LNCaP clone FGC (cell line): ENCODE data around the gene ATXN1.

Experiments
- DNase-seq: peaks from one replicate; pipeline ENCODE4 v3.0.0-alpha.2; 2011; ENCODE audit warnings: low read depth
- H3K4me3 ChIP-seq: 2 replicates; pipeline ENCODE4 v1.5.1; 2011; ENCODE audit warnings: mild to moderate bottlenecking, low read depth, low read length, control low read depth
- TF ChIP-seq, protein P1 (sequence below): IDR thresholded peaks from 2 replicates; pipeline ENCODE4 v1.5.1; 2012; ENCODE audit warnings: mild to moderate bottlenecking; ENCODE audit not compliant: control insufficient read depth, insufficient read depth; ENCODE audit errors: extremely low read depth

The ATXN1 gene

GRCh38 chr6:16361861-16362260 lies 399.4 kb downstream of the ATXN1 start:
- DNase-seq: no peak
- H3K4me3 ChIP-seq: no peak overlapping the region

GRCh38 chr6:16361121-16361520 lies 400.1 kb downstream of the ATXN1 start:
- TF ChIP-seq, protein P1, sequence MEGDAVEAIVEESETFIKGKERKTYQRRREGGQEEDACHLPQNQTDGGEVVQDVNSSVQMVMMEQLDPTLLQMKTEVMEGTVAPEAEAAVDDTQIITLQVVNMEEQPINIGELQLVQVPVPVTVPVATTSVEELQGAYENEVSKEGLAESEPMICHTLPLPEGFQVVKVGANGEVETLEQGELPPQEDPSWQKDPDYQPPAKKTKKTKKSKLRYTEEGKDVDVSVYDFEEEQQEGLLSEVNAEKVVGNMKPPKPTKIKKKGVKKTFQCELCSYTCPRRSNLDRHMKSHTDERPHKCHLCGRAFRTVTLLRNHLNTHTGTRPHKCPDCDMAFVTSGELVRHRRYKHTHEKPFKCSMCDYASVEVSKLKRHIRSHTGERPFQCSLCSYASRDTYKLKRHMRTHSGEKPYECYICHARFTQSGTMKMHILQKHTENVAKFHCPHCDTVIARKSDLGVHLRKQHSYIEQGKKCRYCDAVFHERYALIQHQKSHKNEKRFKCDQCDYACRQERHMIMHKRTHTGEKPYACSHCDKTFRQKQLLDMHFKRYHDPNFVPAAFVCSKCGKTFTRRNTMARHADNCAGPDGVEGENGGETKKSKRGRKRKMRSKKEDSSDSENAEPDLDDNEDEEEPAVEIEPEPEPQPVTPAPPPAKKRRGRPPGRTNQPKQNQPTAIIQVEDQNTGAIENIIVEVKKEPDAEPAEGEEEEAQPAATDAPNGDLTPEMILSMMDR: no peak
- no peak overlapping the region for H3K4me3 ChIP-seq
- DNase-seq: no peak

More at GRCh38 chr6:16361861-16362260, 399.4 kb downstream of the ATXN1 start:
- TF ChIP-seq, protein P1: no peak

GRCh38 chr6:16360365-16360764 lies 400.9 kb downstream of the ATXN1 start:
- DNase-seq: no peak
- TF ChIP-seq, protein P1: no peak
- H3K4me3 ChIP-seq: no peak overlapping the region

DNA sequence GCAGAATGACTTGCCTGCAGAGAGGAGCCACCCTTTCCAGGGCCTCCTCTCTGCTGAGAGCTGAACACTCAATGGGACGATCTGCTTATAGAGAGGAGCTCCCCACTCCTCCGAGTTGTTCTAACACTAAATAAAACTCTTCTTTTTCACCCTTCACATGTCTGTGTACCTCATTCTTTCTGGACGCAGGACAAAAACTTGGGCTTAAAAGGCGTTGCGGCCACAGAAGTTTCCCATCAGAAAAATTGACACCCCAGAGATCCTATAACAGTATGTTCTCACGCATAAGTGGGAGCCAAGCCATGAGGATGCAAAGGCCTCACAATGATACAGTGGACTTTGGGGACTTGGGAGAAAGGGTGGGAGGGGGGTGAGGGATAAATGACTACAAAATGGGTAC lies 401.7 kb downstream of the ATXN1 start:
- TF ChIP-seq, protein P1: no peak
- H3K4me3 ChIP-seq: no peak overlapping the region
- DNase-seq: no peak

DNA sequence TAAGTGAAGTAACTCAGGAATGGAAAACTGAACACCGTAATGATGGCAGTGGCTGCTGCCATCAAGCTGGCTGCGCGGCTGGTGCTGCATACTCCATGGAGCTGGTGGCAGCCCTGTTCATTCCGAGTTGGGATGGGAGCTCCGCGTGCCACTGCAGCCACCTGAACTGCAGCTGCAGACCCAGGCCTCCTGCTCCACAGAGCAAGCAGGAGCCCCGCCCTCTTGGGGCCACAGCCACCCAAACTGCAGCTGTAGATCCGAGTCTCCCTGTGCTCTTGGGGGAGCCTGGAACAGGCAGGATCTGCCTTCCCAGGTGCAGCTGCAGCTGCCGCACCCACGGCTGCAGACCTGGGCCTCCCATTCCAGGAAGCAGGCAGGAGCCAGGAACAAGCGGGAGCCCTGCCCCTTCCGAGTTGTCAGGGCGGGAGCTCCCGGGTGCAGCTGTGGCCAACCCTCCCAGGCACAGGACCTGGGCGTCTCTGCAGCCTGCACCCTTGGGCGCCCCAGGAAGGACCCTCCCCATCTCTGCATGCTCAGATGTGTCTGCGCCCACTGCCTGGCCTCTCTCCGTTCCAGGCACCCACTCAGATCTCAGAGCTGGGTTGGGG lies 402.6 kb downstream of the ATXN1 start:
- no peak for DNase-seq

GRCh38 chr6:16355699-16356446 lies 405.4 kb downstream of the ATXN1 start:
- no peak overlapping the region for H3K4me3 ChIP-seq
- no peak for DNase-seq

More for the DNA sequence above, 402.6 kb downstream of the ATXN1 start:
- TF ChIP-seq, protein P1: no peak
- no peak overlapping the region for H3K4me3 ChIP-seq

More at GRCh38 chr6:16355699-16356446, 405.4 kb downstream of the ATXN1 start:
- TF ChIP-seq, protein P1: no peak
